Kidney (tissue), 14 donors: ENCODE measurements around the gene WBP1L. TPM values are rescaled to one million over a fixed set of nuclear protein-coding genes. Genes with fewer than 3 reads are reported as not detected.

Experiments
- DNase-seq, 5 donors: peaks; one replicate each; pipeline ENCODE4 v3.0.0-alpha.2; 2013 to 2020
- FAIRE-seq: peaks from 2 replicates; lab custom pipeline; 2012; peaks lifted over from hg19 to GRCh38; lab: Jason Lieb, UNC
- H3K27ac ChIP-seq, 2 donors: one replicate each; pipeline ENCODE4 v1.7.0; 2013; ENCODE audit warnings: low read depth in 2 of 2, low read length in 2 of 2, inconsistent platforms in 1 of 2
- H3K27me3 ChIP-seq: one replicate; pipeline ENCODE4 v1.7.1; 2013; ENCODE audit warnings: low read length, inconsistent platforms; ENCODE audit not compliant: control insufficient read depth, insufficient read depth
- H3K36me3 ChIP-seq, 3 donors: one replicate each; pipeline versions ENCODE4 v1.7.0 to v1.7.1; 2013; ENCODE audit warnings: low read length in 3 of 3, control low read depth in 1 of 3, inconsistent platforms in 1 of 3; ENCODE audit not compliant: insufficient read depth in 3 of 3, control insufficient read depth in 2 of 3
- H3K4me1 ChIP-seq, 3 donors: one replicate each; pipeline versions ENCODE4 v1.7.0 to v1.7.1; 2013; ENCODE audit warnings: low read length in 3 of 3, inconsistent platforms in 1 of 3, low read depth in 1 of 3; ENCODE audit not compliant: control insufficient read depth in 2 of 3, insufficient read depth in 2 of 3
- H3K4me3 ChIP-seq, 3 donors: one replicate each; pipeline versions ENCODE4 v1.7.0 to v1.8.1; 2013; ENCODE audit warnings: low read length in 3 of 3, control low read depth in 1 of 3, inconsistent platforms in 1 of 3
- H3K9ac ChIP-seq, 3 donors: one replicate each; pipeline versions ENCODE4 v1.7.0 to v1.7.1; 2013; ENCODE audit warnings: low read length in 3 of 3, control low read depth in 1 of 3, inconsistent platforms in 1 of 3
- H3K9me3 ChIP-seq, 3 donors: one replicate each; pipeline versions ENCODE4 v1.7.0 to v1.7.1; 2013; ENCODE audit warnings: low read length in 3 of 3, control low read depth in 1 of 3, inconsistent platforms in 1 of 3; ENCODE audit not compliant: control insufficient read depth in 2 of 3, insufficient read depth in 1 of 3
- intact Hi-C: fragments of 100-400 bp; cut with DNase I; formaldehyde crosslinking; loops from one replicate; pipeline ENCODE4 v1.11.1; 2022
- polyA plus RNA-seq: library from polyadenylated mRNA; stranded (reverse); fragments of 350-450 nt; fragmentation: Illumina TruSeq; extraction: RNeasy Lipid Tissue Mini Kit (QIAGEN cat#74804); gene quantifications from one replicate; pipeline ENCODE4 v1.2.3, GENCODE V29; 2014; ENCODE audit warnings: low read depth, low replicate concordance; ENCODE audit not compliant: insufficient read depth
- total RNA-seq: library from RNA; stranded (reverse); fragmentation: NEBNext Ultra II Directional; extraction: Animal tissue kit (Norgen Biotek cat#: 25700); gene quantifications from one replicate; pipeline ENCODE4 v1.2.1, GENCODE V29; 2021
- TF ChIP-seq, protein P1 (sequence below): IDR thresholded peaks from 3 replicates; pipeline ENCODE4 v1.5.1; 2012; ENCODE audit warnings: mild to moderate bottlenecking, moderate library complexity, borderline replicate concordance; ENCODE audit not compliant: insufficient read depth; ENCODE audit errors: extremely low read depth
- donor health status: control.
- donor health status: control.
- donor health status: control.
- donor health status: control.
- donor health status: control.
- donor health status: DM: yes; HTN: yes; CAD: no.
- donor health status: Normal renal cell carcinoma (clear cell type).

WBP1L gene
- total and polyA plus RNA-seq, 2 donors from 2014 or later: 27.8 to 55.7 TPM

DNA sequence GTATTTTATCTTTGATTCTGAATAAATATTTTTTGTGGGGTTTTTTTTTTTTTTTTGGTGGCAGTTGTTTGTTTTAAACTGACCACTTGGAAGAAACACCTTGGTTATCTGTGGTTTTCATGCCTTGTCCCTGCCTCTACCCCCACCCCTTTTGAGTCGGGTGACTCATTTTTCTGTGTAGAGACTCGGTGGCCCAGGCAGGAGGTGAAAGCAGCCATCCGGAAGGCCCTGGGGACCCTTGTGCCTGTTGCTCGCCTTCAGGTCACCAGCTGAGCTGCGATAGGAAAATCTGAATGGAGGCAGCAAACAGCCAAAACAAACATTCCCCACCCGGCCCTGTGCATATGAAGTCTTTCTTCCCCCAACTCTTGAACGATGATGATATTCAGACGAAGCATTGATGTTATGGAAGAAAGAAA is 70.7 kb downstream of the WBP1L start:
- TF ChIP-seq, protein P1, sequence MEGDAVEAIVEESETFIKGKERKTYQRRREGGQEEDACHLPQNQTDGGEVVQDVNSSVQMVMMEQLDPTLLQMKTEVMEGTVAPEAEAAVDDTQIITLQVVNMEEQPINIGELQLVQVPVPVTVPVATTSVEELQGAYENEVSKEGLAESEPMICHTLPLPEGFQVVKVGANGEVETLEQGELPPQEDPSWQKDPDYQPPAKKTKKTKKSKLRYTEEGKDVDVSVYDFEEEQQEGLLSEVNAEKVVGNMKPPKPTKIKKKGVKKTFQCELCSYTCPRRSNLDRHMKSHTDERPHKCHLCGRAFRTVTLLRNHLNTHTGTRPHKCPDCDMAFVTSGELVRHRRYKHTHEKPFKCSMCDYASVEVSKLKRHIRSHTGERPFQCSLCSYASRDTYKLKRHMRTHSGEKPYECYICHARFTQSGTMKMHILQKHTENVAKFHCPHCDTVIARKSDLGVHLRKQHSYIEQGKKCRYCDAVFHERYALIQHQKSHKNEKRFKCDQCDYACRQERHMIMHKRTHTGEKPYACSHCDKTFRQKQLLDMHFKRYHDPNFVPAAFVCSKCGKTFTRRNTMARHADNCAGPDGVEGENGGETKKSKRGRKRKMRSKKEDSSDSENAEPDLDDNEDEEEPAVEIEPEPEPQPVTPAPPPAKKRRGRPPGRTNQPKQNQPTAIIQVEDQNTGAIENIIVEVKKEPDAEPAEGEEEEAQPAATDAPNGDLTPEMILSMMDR: no peak
- FAIRE-seq (no peak), DNase-seq (peak in 4 of 5 donors; percentile 19 to 84 (median 46))
- no peak overlapping the region for H3K9ac ChIP-seq
- intact Hi-C loops: no loop called here
- H3K27ac ChIP-seq: peak overlapping the region in 1 of 2 donors; percentile 72
- H3K36me3 ChIP-seq: peaks cover 2 to 37% (median 21%) of the 10 kb centered on the region in 3 donors
- H3K4me3 ChIP-seq: no peak overlapping the region
- peaks cover 0 to 22% (median 14%) of the 10 kb centered on the region in 3 donors for H3K4me1 ChIP-seq
- H3K27me3 ChIP-seq: no peaks in the 10 kb centered on the region
- H3K9me3 ChIP-seq: no peaks in the 10 kb centered on the region

GRCh38 chr10:102814873-102815661 is 71.3 kb downstream of the WBP1L start:
- H3K27me3 ChIP-seq: no peaks in the 10 kb centered on the region
- peak in 3 of 5 donors; percentile 32 to 91 (median 45) for DNase-seq
- intact Hi-C loops: no loop called here
- peak overlapping the region in 1 of 3 donors; percentile 17 for H3K4me3 ChIP-seq
- TF ChIP-seq, protein P1: no peak
- no peaks in the 10 kb centered on the region for H3K9me3 ChIP-seq
- H3K36me3 ChIP-seq: peaks cover 2 to 33% (median 21%) of the 10 kb centered on the region in 3 donors
- H3K9ac ChIP-seq: peak overlapping the region in 1 of 3 donors; percentile 75
- no peak for FAIRE-seq
- peak overlapping the region; percentile 87 to 92 for H3K27ac ChIP-seq
- H3K4me1 ChIP-seq: peaks cover 0 to 22% (median 14%) of the 10 kb centered on the region in 3 donors

DNA sequence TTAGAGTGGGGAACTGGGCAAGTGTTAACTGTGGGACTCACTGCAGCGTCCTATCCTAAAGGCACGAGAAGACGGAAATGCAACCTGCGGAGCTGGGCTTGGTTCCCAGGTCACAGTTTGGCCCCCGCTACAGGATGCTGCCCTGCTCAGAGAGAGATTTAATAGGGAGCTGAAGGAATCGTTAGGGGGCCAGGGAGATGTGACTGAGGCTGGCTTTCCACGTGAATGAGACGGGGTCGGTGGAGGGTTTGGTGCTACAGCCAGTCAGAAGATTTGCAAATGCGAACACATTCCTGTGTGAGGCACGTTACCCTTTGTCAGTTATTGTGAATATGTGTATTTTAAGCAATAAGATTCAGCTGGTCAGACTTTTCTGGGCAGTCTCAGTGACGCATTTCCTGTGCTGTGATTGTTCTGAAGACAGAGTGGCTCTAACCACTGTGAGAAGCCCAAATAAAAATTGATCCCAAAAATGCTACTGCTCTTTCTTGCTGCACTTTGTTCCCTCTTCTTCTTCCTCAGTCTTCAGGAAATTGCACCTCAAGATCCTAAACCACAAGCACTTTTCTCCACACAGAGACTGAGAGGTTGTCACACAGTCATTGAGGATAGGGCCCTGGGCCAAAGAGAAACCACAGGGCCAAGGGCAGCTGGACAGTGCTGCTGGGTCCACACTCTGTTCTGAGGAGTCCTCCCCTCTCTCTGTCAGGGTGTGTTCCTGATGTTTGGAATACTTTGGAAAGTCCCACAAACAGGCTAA is 72.2 kb downstream of the WBP1L start:
- Histone ChIP-seq H3K27ac (peak overlapping the region; percentile 87 to 92), H3K4me3 (peak overlapping the region in 1 of 3 donors; percentile 17), H3K4me1 (peaks cover 0 to 22% (median 14%) of the 10 kb centered on the region in 3 donors), H3K9me3 (no peaks in the 10 kb centered on the region), H3K27me3 (no peaks in the 10 kb centered on the region), H3K9ac (peak overlapping the region in 2 of 3 donors; percentile 50 to 75), H3K36me3 (peaks cover 2 to 32% (median 21%) of the 10 kb centered on the region in 3 donors)
- peak in 3 of 5 donors; percentile 27 to 76 (median 71) for DNase-seq
- FAIRE-seq: no peak
- TF ChIP-seq, protein P1: no peak
- intact Hi-C loops: no loop called here
